Measurements from ENCODE around the gene LPCAT3. TPM values are rescaled to one million over a fixed set of nuclear protein-coding genes. Genes with fewer than 3 reads are reported as not detected.
A peak's percentile ranks its signal among the peaks of the same experiment; 100 is the strongest.

Gene LPCAT3
- total RNA-seq, 1 experiment from 2014 or later = 45.8 TPM

GRCh38 chr12:6961695-6962284 lies 56.5 kb downstream of the LPCAT3 start:
- Histone ChIP-seq H3K9ac (ENCODE audit: low read length) (peak overlapping the region; percentile 100), H3K36me3 (ENCODE audit: control insufficient read depth in 1 of 2, insufficient read depth in 2 of 2, low read length in 2 of 2) (peaks cover 6 to 13% of the 10 kb centered on the region in 2 experiments; a peak in 2 of 4 replicates), H3K9me3 (ENCODE audit: control insufficient read depth in 1 of 2, insufficient read depth in 1 of 2, low read depth in 1 of 2, low read length in 2 of 2) (no peaks in the 10 kb centered on the region), H3K9me2 (ENCODE audit: insufficient read depth) (no peaks in the 10 kb centered on the region), H3K27me3 (ENCODE audit: insufficient read depth, low read length) (no peaks in the 10 kb centered on the region), H3K4me3 (replicated peaks in 1 of 2; ENCODE audit: low read depth in 1 of 2, low read length in 2 of 2) (peak overlapping the region; percentile 96 to 99), H4K20me1 (ENCODE audit: insufficient read depth) (peaks cover 8% of the 10 kb centered on the region; the same call in 1 of the 2 replicates), H3K4me2 (ENCODE audit: low read length) (peak overlapping the region; percentile 87), H3K27ac (ENCODE audit: low read depth, low read length) (peak overlapping the region; percentile 97), H2AFZ (ENCODE audit: low read depth, low read length, poor library complexity, severe bottlenecking) (no peak overlapping the region), H3K79me2 (ENCODE audit: insufficient read depth, low read length) (peaks cover 36% of the 10 kb centered on the region), H3K4me1 (ENCODE audit: control insufficient read depth in 1 of 2, insufficient read depth in 2 of 2, low read length in 2 of 2) (peaks cover 28 to 53% of the 10 kb centered on the region in 2 experiments)
- TF ChIP-seq POLR2AphosphoS5 (IDR thresholded peaks at IDR 0.05; ENCODE audit: low read depth, low read length) (peak; percentile 56; the same call in 1 of the 2 replicates), CBX3 (IDR thresholded peaks at IDR 0.05; ENCODE audit: low read depth) (no peak), YY1 (IDR thresholded peaks at IDR 0.05; ENCODE audit: extremely low read depth, insufficient replicate concordance, low read depth, low read length) (peak; percentile 36), EZH2 (IDR thresholded peaks at IDR 0.05) (no peak)
- TF ChIP-seq, protein P1, sequence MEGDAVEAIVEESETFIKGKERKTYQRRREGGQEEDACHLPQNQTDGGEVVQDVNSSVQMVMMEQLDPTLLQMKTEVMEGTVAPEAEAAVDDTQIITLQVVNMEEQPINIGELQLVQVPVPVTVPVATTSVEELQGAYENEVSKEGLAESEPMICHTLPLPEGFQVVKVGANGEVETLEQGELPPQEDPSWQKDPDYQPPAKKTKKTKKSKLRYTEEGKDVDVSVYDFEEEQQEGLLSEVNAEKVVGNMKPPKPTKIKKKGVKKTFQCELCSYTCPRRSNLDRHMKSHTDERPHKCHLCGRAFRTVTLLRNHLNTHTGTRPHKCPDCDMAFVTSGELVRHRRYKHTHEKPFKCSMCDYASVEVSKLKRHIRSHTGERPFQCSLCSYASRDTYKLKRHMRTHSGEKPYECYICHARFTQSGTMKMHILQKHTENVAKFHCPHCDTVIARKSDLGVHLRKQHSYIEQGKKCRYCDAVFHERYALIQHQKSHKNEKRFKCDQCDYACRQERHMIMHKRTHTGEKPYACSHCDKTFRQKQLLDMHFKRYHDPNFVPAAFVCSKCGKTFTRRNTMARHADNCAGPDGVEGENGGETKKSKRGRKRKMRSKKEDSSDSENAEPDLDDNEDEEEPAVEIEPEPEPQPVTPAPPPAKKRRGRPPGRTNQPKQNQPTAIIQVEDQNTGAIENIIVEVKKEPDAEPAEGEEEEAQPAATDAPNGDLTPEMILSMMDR (IDR thresholded peaks at IDR 0.05 in 2 of 3, conservative IDR thresholded peaks at IDR 0.05 in 1 of 3; ENCODE audit: borderline replicate concordance in 1 of 3, insufficient read depth in 1 of 3, low read depth in 2 of 3, low read length in 2 of 3) = peak in 2 of 3 experiments; percentile 65 to 84; a peak in 4 of 6 replicates
- intact Hi-C loops (cut with micrococcal nuclease) = loop anchor here (1.0 to 5.0 kb wide), 2 partner anchors 15 to 209 kb away; partner anchors contain the start of gene MLF2
- no TSS peak for BruUV-seq (replicated peaks)
- ChIA-PET CTCF (interaction anchor here (1.1 to 6.0 kb wide), 6 partner anchors 12 to 146 kb away, joined by 3 to 101 read pairs (median 8); partner anchors contain the start of genes C12orf57, LPCAT3, RNU7-1 and SPSB2), RAD21 (ENCODE audit: low non-redundant PET in 1 of 2, low total read pairs in 2 of 2, uncharacterized antibody in 2 of 2, unreplicated experiment in 2 of 2) (interaction anchor here (0.5 to 4.0 kb wide), 6 partner anchors 15 to 153 kb away, joined by 3 to 22 read pairs (median 4); partner anchors contain the start of genes C12orf57 (in 1 of the 2) and RNU7-1 (in 1 of the 2)), POLR2A (interaction anchor here (0.7 to 9.9 kb wide), 19 partner anchors 8 to 195 kb away, joined by 3 to 269 read pairs (median 4); partner anchors contain the start of genes ATN1, C12orf57, C1RL and LPCAT3)
- ATAC-seq = peak; percentile 54
- peak; percentile 73 for DNase-seq (ENCODE audit: low read depth, low spot score)

Measured in HCT116 (cell line).